IMR-90 (cell line): ENCODE results near the gene ELK3.

Experiments used
- BHLHE40 ChIP-seq: fragments of 150-350 bp; IDR thresholded peaks from 2 replicates; pipeline ENCODE4 v1.6.1; 2016; ENCODE audit warnings: mild to moderate bottlenecking, low read depth, low read length
- CEBPB ChIP-seq: IDR thresholded peaks from 2 replicates; pipeline ENCODE4 v1.6.1; 2012; ENCODE audit warnings: low read depth, low read length, improper control_type of control experiment
- CHD1 ChIP-seq: IDR thresholded peaks from 2 replicates; pipeline ENCODE4 v1.6.1; 2012; ENCODE audit warnings: low read depth, low read length, improper control_type of control experiment
- CTCF ChIP-seq: conservative IDR thresholded peaks from 2 replicates; pipeline ENCODE4 v1.5.1; 2012; ENCODE audit warnings: mild to moderate bottlenecking, low read depth, low read length, improper control_type of control experiment
- FOS ChIP-seq: fragments of 150-350 bp; IDR thresholded peaks from 2 replicates; pipeline ENCODE4 v1.6.1; 2016; ENCODE audit warnings: low read depth, low read length
- MXI1 ChIP-seq: IDR thresholded peaks from 2 replicates; pipeline ENCODE4 v1.6.1; 2012; ENCODE audit warnings: low read depth, mild to moderate bottlenecking, low read length, moderate library complexity, borderline replicate concordance
- NFE2L2 ChIP-seq: fragments of 150-350 bp; IDR thresholded peaks from 2 replicates; pipeline ENCODE4 v1.6.1; 2016; ENCODE audit warnings: low read depth, mild to moderate bottlenecking, low read length
- POLR2A ChIP-seq: IDR thresholded peaks from 2 replicates; pipeline ENCODE4 v1.6.1; 2012; ENCODE audit warnings: mild to moderate bottlenecking, low read depth, low read length
- RAD21 ChIP-seq: IDR thresholded peaks from 2 replicates; pipeline ENCODE4 v1.6.1; 2012; ENCODE audit warnings: low read length, improper control_type of control experiment
- RCOR1 ChIP-seq: IDR thresholded peaks from 2 replicates; pipeline ENCODE4 v1.6.1; 2012; ENCODE audit warnings: mild to moderate bottlenecking, low read length, improper control_type of control experiment; ENCODE audit not compliant: insufficient replicate concordance
- RFX5 ChIP-seq: IDR thresholded peaks from 2 replicates; pipeline ENCODE4 v1.8.0; 2012; ENCODE audit warnings: low read depth, mild to moderate bottlenecking, low read length, moderate library complexity
- SMC3 ChIP-seq: fragments of 150-350 bp; IDR thresholded peaks from 2 replicates; pipeline ENCODE4 v1.6.1; 2016; ENCODE audit warnings: low read depth, mild to moderate bottlenecking, antibody characterized with exemption, low read length, moderate library complexity
- USF2 ChIP-seq: fragments of 150-350 bp; IDR thresholded peaks from 2 replicates; pipeline ENCODE4 v1.6.1; 2017; ENCODE audit warnings: mild to moderate bottlenecking, antibody characterized with exemption, low read length, low read depth

GRCh38 chr12:96221391-96221790, 27.2 kb downstream of the ELK3 start:
- TF ChIP-seq CTCF: no peak
- no peak for TF ChIP-seq MXI1
- no peak for TF ChIP-seq RFX5
- no peak for TF ChIP-seq RCOR1
- TF ChIP-seq POLR2A: no peak
- no peak for TF ChIP-seq CEBPB
- no peak for TF ChIP-seq CHD1
- TF ChIP-seq FOS: no peak
- no peak for TF ChIP-seq NFE2L2
- TF ChIP-seq BHLHE40: no peak
- no peak for TF ChIP-seq SMC3
- no peak for TF ChIP-seq USF2
- no peak for TF ChIP-seq RAD21
